GM18507 (cell line): Measurements from ENCODE around the gene GTF2IRD1.
A peak's percentile ranks its signal among the peaks of the same experiment; 100 is the strongest.

ENCODE experiments used
- DNase-seq: peaks from one replicate; pipeline ENCODE4 v3.0.0; 2011; ENCODE audit warnings: low read depth; ENCODE audit not compliant: insufficient read length; ENCODE audit errors: extremely low spot score
- FAIRE-seq: peaks from 2 replicates; lab custom pipeline; 2011; peaks lifted over from hg19 to GRCh38; lab: Jason Lieb, UNC

GTF2IRD1 gene

DNA sequence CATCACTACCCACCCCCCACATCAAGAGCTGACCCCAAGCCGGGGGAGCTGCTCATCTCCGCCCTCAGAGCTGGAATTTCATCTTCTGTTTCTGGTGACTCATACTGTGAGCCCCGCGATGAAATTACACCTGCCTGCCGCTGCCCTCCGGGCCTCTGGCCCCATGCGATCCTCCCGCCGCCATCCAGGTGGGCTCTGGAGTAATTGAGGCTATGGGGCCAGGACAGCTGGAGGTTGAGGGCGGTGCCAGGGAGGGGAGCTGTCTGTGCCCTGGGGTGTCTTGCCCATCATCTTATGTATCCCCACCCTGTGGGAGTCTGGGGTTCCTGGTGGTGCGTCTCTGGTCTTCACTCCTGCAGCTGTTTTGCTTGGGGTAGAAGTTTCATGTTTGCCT, 9.0 kb downstream of the GTF2IRD1 start:
- DNase-seq (no peak), FAIRE-seq (peak; percentile 12)

DNA sequence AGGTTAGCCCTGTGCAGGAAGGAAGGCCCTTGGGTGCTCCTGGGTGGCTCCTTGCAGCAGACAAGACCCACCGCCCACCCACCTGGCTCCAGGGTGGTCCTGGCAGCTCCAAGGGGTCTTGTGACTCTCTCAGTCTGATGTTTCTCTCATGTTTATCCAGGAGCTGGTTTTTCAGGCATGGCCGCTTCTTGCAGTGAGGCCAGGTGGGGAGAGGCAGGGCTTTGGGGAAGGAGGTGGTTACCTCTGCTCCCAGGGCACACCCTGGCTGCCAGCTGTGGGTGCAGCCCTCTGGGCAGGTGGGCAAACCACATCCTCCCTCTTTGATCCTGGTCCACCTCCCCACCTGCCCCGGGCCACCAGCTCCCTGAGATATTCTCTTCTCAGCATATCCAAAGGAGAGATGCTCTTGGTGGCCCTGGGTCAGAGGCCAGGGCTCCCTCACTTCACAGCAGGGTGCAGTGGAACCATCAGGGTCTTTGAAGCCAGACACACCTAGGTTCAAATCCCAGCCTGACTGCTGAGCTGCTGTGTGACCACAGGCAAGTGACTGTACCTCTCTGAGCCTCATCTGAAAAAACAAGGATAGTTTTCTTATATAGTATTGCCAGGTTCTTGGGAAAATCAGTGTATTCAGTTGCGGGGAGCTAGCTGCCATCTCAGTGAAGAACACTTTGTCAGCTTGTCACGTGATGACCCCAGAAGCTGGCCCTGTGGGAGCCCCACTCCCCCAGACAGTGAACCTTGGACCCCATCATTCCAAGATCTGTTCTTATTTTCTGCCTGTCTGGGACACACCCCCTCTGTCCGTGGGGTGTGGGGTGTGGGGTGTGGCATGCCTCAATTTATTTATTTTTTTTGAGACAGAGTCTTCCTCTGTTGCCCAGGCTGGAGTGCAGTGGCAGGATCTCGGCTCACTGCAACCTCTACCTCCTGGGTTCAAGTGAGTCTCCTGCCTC, 11.5 kb downstream of the GTF2IRD1 start:
- DNase-seq (no peak), FAIRE-seq (no peak)

DNA sequence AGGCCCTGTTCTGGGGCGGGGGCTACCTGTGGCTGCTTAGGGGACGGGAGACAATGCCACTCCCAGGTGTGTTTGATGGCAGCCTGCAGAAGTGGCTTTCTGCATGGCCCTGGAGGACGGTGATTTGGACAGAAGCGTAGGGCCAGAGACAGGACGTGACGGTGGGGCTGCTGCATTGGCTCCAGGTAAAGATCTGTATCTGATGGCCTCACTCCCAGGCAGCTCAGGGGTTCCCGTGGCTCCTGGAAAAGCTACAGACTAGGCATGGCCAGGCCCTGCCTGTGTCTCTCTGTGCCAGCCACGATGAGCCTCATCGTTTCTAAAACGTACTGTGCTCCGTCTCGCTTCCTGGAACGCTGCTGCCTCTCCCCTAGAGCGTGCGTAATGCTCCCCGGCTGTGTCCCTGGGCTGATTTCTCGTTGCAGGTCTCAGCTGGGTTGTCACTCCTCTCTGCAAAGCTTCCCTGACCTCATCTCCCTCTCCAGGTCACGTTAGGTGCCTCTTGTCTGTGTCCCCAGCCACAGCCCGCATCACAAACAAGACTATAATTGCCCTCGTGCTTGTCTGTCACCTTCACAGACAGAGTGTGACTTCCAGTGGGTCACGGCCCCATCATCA, 12.6 kb downstream of the GTF2IRD1 start:
- no peak for FAIRE-seq
- DNase-seq: no peak

DNA sequence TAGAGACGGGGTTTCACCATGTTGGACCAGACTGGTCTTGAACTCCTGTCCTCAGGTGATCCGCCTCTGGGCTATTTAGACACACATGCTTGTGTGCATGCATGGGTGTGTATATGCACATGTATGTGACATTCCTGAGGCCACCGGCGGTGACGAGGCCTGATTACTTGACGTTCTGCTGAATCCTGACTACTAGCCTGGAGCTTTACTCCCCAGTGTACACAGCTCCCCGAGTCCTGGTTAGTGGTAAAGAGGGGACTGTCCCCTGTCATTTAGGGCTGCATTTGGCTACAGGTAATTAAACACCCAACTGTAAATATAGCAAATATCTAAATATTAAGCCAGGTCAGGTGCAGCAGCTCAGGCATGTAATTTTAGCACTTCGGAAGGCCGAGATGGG, 14.2 kb downstream of the GTF2IRD1 start:
- FAIRE-seq: no peak
- no peak for DNase-seq

DNA sequence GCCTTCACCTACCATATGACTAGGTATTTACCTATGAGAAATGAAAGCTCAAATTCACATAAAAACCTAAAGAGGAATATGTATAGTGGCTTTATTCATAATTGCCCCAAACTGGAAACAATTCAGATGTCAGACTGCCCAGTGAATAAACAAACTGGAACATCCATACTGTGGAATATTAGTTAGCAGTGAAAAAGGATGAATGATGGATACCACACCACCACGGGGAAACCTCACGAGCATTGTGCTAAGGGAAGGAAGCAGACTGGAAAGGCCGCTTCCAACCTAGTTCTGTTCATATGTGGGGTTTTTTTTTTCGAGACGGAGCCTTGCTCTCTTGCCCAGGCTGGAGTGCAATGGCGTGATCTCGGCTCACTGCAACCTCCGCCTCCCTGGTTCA, 16.8 kb downstream of the GTF2IRD1 start:
- DNase-seq (no peak), FAIRE-seq (no peak)

DNA sequence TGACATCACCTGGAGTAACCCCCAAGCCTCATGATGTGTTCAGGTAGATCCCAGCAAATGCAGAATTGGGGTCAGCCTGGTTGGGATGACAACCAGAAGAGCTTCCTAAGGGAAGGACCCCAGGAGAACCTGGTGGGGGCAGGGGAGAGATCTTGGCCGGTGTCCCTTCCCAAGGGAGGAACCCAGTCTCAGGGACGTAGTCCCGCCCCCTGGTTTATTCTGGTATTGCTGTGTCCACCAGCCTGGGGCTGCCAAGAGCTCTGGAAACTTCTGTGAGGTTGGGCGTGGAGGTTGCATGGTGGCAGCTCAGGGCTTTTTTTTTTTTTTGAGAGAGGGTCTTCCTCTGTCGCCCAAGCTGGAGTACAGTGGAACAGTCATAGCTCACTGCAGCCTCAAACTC, 19.4 kb downstream of the GTF2IRD1 start:
- no peak for DNase-seq
- FAIRE-seq: no peak

DNA sequence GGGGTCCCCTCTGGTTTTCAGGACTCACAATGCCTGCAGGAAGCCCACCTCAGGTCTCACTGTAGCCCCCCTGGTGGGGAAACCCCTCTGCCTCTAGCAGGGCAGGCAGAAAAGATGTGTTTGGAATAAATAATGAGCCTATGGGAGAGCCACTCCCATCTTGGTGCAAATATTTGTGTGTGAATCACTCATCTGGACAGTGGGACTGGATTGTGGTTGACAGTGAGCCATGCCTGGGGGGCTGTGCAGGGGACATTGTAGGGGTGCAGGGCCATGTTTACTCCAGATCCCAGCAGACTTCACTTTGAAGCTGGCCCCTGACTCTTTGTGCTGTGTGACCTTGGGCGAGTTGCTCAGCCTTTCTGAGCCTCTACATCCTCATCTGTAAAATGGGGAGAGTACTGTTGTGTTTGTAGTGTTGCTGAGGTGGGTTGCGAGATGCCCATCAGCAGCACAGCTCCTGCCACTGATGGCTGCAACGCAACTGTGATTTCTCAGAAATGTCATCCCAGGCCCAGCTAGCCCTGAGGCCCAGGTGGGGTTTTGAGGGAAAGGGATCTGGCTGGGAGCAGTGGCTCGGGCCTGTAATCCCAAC, 20.7 kb downstream of the GTF2IRD1 start:
- DNase-seq: no peak
- FAIRE-seq: no peak

DNA sequence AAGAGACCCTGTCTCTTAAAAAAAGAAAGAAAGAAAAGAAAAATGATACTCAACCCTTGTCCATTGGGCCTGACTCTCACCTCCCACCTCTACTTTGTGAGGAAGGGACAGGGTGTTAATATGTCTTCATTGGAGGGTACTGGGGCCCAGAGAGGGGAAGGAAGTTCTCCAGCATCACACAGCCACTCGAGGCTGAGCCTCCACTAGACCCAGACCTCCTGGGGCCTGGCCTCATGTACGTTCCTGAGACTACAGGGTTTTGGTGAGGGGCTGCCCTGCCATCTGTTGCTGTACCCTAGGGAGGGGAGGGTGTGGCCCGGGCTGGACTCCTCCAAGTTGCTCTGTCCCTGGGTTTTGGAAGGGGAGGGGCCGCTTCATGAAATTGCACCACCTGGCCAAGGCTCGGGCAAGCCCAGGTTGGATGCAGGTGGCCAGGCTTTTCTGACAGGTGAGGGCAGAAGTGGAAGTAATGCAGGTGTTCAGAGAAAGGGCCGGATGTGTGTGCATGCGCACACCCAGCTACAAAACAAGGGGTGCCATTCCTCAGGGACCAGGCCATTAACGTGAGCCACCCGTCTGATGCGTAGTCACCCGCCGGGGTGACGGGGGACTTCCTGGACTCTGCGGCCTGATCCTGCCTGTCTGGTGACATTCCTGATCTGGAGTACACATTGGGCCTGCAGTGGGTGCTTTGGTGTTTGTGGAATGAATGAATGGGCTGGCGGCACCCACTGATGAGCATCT, 21.7 kb downstream of the GTF2IRD1 start:
- DNase-seq: no peak
- no peak for FAIRE-seq

DNA sequence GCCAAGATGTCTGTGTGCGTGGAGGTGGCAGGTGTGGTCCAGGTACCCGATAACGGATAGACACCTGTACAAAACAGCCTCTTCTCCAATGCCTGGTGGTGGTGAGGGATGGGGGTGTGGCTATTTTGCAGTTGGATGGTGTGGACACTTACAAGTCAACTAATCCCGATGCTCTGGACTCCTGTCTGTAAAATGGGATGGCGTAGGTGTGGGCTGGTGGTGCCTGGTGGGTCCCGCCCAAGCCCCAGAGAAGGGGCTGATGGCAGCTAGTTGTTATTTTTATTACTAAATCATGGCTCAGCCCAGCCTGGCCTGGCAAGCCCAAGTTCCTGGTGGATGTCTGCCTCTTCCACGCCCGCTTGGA, 22.3 kb downstream of the GTF2IRD1 start:
- DNase-seq (no peak), FAIRE-seq (no peak)

DNA sequence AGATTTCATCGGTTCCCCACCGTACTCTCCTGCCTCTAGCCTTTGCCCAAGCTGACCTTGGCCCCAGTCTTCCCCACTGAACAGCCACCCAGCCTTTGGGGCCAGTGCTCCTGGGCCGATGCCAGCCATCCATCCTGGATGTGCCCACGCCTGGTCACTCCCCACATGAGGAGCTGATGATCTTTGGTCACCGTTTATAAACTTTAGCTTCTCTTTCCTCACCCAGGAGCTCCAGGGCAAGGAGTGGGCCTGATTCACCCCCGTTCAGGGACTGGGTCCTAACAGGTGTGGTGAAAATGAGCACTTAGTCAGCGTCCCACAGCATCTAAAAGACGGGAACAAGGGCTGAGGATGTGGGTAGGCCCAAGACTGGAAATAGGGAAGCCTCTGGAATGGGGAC, 22.9 kb downstream of the GTF2IRD1 start:
- no peak for FAIRE-seq
- DNase-seq: no peak

DNA sequence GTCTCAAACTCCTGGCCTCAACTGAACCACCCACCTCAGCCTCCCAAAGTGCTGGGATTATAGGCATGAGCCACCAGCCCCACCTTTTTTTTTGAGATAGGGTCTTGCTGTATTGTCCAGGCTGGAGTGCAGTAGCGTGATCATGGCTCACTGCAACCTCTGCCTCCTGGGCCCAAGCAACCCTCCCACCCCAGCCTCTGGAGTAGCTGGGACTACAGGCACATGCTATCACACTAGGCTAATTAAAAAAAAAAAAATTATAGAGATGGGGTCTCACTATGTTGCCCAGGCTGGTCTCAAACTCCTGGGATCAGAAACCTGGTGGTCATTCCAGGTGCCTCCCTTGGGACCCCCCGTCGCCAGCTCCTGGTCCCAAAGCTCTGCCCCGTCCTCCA, 25.0 kb downstream of the GTF2IRD1 start:
- no peak for FAIRE-seq
- DNase-seq: no peak

DNA sequence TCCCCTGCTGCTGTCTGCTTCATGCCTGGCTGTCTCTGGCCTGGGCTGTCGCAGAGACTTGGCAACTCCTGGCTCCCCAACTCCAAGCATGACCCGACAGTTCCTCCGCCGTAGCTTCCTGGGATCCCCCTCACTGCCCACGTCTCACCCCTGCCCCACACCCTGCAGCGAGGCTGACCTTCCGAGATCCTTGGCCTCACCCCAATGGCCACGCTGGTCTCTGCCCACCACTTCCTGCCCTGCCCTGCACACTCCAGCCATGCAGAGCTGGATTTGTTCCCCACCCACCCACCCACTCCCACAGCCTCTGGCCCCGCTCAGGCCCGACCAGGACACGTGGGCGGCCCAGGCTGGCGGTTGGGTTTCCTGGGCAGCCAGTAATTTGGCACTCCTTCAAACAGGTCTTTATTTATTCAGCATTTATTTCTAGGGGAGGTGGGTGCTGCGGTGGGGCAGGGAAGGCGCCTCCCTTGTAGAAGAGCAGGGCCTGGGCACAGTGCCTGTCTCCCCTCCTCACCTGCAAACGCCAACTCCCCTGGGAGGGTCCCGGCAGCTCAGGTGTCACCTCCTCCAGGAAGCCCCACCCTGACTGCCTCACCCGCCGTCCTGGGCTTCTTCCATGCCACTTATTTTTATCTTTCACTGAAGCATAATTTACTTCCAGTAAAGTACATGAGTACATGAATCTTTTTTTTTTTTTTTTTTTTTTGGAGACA, 25.5 kb downstream of the GTF2IRD1 start:
- FAIRE-seq: no peak
- DNase-seq: no peak

DNA sequence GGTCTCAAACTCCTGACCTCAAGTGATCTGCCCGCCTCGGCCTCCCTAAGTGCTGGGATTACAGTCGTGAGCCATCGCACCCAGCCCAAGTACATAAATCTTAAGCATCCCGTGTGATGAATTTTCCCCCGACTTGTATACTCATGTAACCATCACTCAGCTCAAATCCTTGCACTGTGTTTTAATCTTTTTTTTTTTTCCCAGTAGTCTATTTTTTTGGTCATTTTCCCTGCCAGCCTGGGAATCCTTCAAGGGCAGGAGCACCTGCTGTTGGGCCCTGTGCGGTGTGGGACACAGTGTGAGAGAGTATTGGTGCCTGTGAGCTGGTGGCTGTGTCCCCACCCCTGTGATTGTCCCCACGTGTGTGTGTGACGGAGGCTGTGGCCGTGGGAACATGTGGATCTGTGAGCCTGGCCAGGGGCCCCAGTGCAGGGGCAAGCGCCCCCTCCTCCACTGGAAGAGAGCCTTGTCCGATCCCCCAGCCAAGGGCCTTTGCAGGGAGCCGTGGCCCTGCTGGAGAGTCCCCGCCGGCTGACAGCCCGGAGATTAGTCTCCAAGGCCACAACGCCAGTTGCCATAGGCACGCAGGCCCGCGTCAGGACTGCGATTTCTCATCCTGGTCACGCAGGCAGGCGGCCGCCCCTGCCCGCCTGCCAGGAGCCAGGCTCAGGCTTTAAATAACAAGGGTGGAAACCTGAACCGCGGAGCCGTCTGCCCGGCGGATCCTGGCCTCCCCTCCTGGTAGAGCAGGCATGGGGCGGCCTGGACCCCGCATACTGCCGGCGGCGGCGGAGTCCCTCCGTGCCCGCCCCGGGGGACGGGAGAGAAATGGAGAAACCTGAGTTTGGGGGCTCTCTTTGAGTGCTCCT, 26.5 kb downstream of the GTF2IRD1 start:
- DNase-seq: no peak
- FAIRE-seq: no peak

DNA sequence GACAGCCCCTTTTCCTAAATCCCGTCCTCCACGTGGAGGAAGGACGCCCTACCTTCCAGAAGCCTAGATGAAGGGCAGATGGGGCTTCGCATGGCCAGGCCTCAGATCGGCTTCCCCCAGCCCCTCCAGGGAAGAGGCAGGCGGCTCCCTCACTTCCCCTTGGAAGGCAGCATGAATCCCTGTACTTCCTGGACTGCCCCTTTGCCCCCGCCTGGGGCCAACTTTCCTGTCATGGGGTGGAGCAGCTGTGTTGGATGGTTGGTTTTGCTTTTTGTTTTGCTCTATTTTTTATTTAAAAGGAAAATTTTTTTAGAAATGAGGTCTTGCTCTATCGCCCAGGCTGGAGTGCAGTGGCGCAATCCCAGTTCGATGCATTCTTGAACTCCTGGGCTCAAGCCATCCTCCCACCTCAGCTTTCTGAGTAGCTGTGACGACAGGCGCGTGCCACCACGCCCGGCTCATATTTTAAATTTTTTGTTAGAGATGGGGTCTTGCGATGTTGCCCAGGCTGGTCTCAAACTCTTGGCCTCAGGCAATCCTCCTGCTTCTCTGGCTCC, 27.2 kb downstream of the GTF2IRD1 start:
- no peak for DNase-seq
- FAIRE-seq: no peak

DNA sequence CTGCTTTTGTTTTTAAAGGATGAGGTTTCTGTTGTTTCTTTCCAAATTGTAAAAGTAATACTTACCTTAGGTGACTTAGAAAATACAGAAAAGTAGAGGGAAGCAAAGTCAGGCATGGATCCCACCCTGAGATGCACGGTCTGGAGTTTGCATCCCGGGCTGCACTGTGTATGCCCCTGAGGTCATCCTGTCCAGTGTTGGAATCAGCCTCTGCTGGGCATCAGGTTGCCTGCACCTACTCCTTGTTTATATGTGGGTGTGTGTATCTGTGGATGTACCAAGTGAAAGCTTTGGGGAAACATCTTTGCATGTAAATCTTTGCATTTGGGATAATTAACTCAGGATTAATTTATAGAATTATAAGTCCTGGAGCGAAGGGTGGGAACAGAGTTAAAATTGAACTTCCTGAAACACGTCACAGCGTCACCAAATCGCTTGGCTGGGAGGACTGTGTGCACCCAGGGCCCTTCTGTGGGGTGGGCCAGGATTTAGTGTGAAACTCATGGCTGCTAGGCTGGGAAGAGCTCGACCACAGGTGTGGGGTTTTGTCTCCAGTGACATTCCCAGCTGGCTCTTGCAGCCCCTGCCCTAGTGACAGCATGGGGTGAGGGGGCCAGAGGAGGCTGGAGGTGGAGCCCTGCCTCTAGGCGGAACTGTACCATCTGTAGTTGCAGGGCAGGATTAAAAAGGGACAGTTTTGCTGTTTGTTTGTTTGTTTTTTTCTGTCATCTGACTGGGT, 27.9 kb downstream of the GTF2IRD1 start:
- no peak for FAIRE-seq
- DNase-seq: no peak

DNA sequence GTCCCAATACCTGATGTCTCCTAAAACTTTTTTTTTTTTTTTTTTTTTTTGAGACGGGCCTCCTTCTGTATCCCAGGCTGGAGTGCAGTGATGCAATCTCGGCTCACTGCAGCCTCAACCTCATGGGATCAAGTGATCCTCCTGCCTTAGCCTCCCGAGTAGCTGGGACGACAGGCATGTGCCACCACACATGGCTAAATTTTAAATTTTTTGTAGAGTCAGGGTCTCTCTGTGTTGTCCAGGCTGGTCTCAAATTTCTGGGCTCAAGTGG, 28.4 kb downstream of the GTF2IRD1 start:
- no peak for FAIRE-seq
- no peak for DNase-seq

DNA sequence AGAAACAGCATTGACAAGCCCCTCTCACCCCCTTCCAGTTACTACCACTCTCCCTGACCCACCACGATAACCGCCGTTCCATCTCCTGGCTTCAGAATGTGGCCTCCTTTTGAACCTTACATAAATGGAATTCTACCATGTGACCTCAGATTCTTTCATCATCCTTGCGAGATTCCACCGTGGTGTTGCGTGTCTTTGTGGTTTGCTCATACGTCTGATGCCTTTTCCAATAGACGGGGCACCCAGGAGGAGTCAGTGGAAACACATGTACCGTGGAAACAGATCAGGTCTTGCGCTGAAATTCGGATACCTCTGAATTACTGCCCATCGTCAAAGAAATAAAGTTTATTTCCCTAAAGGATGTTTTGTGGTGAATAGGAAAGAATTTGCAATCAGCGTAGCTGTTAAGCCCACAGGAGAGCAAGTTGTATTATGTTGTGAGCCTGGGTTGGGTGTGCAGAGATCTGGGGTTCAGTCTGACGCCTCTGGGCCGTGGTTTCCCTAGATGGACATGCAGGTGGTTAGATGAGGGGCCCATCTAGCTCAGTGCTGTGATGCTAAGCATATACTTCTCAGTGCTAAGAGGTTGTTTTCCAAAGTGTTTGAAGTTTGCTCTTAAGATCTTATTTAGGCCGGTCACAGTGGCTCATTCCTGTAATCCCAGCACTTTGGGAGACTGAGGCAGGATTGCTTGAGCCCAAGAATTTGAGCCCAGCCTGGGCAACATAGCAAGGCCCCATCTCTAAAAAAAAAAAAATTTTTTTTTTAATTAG, 29.1 kb downstream of the GTF2IRD1 start:
- FAIRE-seq (no peak), DNase-seq (no peak)
